Measurements from ENCODE around the gene KIF23. TPM values are rescaled to one million over a fixed set of nuclear protein-coding genes. Genes with fewer than 3 reads are reported as not detected.

Gene KIF23
- total and polyA plus RNA-seq, 2 of the 4 experiments (the other 2 are of a cell fraction): 37.7 to 56.1 TPM

GRCh38 chr15:69390575-69390974 is 23.6 kb upstream of the KIF23 start:
- H3K9me1 ChIP-seq (ENCODE audit: insufficient read depth, low read length): peaks cover 47% of the 10 kb centered on the region
- BruUV-seq (replicated peaks): no TSS peak
- H3K4me2 ChIP-seq (ENCODE audit: low read depth, low read length): no peak overlapping the region
- no peak overlapping the region for H3K4me3 ChIP-seq (ENCODE audit: insufficient read depth, low read depth, low read length)
- H2BK120ac ChIP-seq (ENCODE audit: low read depth, low read length): no peak overlapping the region
- no peak overlapping the region for H3K14ac ChIP-seq (replicated peaks; ENCODE audit: low read depth, low read length)
- H3K9ac ChIP-seq (ENCODE audit: low read depth, low read length): no peak overlapping the region
- no peak for TF ChIP-seq RCOR1 (IDR thresholded peaks at IDR 0.05; ENCODE audit: insufficient replicate concordance, low read length)
- TF ChIP-seq BHLHE40 (IDR thresholded peaks at IDR 0.05; ENCODE audit: low read depth, low read length): no peak
- no peak for TF ChIP-seq SMC3 (IDR thresholded peaks at IDR 0.05; ENCODE audit: low read depth, low read length)
- TF ChIP-seq FOS (IDR thresholded peaks at IDR 0.05; ENCODE audit: low read depth, low read length): peak; percentile 31; the same call in 1 of the 2 replicates
- no peak overlapping the region; the same call in 1 of the 2 replicates for H2AK5ac ChIP-seq (ENCODE audit: low read depth, low read length)
- H3K4ac ChIP-seq (ENCODE audit: low read depth, low read length): no peak overlapping the region
- H3K27ac ChIP-seq (ENCODE audit: insufficient read depth, low read length): no peak overlapping the region
- no peak overlapping the region for H2BK20ac ChIP-seq (ENCODE audit: low read depth, low read length)
- in situ Hi-C loops (cut with MboI; ENCODE audit: low sequenced_read_pairs): no loop called here
- H3K36me3 ChIP-seq (ENCODE audit: control insufficient read depth, insufficient read depth, low read length): peaks cover 3% of the 10 kb centered on the region
- no peak overlapping the region for H2BK15ac ChIP-seq (ENCODE audit: low read depth, low read length)
- H3K18ac ChIP-seq (ENCODE audit: low read depth, low read length): no peak overlapping the region
- dilution Hi-C loops (cut with HindIII; ENCODE audit: low sequenced_read_pairs, unreplicated experiment): no loop called here
- no peak overlapping the region for H2AFZ ChIP-seq (replicated peaks; ENCODE audit: low read length, poor library complexity)
- DNase-seq (peak; percentile 77), ATAC-seq (ENCODE audit: low read depth) (peak; percentile 18)
- peaks cover 8% of the 10 kb centered on the region for H3K4me1 ChIP-seq (ENCODE audit: control insufficient read depth, insufficient read depth, low read length)
- no CpG with 5 or more reads among the region's 2 CpGs for WGBS, 2 experiments (ENCODE audit: extremely low coverage in 2 of 2, insufficient read length in 1 of 2)
- no peak overlapping the region for H4K8ac ChIP-seq (ENCODE audit: low read depth in 2 of 2, low read length in 2 of 2)
- H3K23ac ChIP-seq (ENCODE audit: low read depth, low read length): no peak overlapping the region
- no peaks in the 10 kb centered on the region for H3K9me3 ChIP-seq (ENCODE audit: control insufficient read depth, insufficient read depth, low read length)
- H4K5ac ChIP-seq (ENCODE audit: low read depth, low read length): no peak overlapping the region
- POLR2A ChIA-PET (ENCODE audit: unreplicated experiment): no interaction called here
- no peak overlapping the region for H3K56ac ChIP-seq (ENCODE audit: extremely low read depth, insufficient read depth, low read length)
- peaks cover 4 to 50% of the 10 kb centered on the region in 2 experiments; a peak in 3 of 4 replicates for H3K79me1 ChIP-seq (ENCODE audit: low read depth in 1 of 2, low read length in 2 of 2)
- H3K27me3 ChIP-seq (ENCODE audit: control insufficient read depth, insufficient read depth, low read length): no peaks in the 10 kb centered on the region
- H2AK9ac ChIP-seq (replicated peaks; ENCODE audit: low read depth, low read length, poor library complexity): peak overlapping the region; percentile 62
- CTCF ChIA-PET: interaction anchor here (0.6 to 1.2 kb wide), 3 partner anchors 8 to 228 kb away, joined by 3 to 7 read pairs (median 4); no protein-coding TSS in a partner anchor
- peaks cover 20% of the 10 kb centered on the region for H4K20me1 ChIP-seq (ENCODE audit: insufficient read depth, low read length)
- intact Hi-C loops (cut with micrococcal nuclease): loop anchor here (5.0 kb wide), 1 partner anchor 163 kb away; no protein-coding TSS in a partner anchor
- no peak overlapping the region for H4K91ac ChIP-seq (ENCODE audit: insufficient read depth, low read depth, low read length)
- no peak overlapping the region for H2BK5ac ChIP-seq (ENCODE audit: low read depth, low read length, poor library complexity, severe bottlenecking)

All from IMR-90 (cell line).